ENCODE data around the gene UBE4B. TPM values are rescaled to one million over a fixed set of nuclear protein-coding genes. Genes with fewer than 3 reads are reported as not detected.

UBE4B gene
- total RNA-seq, 1 experiment from 2014 or later, result 44.7 TPM

DNA sequence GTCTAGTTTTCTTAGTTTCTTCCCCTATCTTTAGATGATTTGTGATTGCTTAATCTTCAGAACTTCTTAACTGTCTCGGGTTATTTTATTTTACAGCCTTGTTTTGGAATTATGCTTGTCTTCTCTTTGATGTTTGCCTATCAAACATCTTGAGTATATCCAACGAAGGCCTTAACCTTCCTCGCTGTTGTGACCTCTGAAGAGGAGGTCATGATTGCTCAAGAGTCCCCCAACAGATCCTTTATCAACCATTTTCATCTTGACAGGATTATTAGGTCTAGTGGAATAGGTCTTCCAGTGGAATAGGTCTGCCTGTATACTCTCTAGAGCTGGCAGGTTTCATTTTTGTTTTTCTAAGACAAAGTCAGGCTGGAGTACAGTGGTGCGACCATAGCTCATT lies 45.7 kb downstream of the UBE4B start:
- ChIA-PET CTCF (no interaction called here), RAD21 (ENCODE audit: low non-redundant PET in 1 of 2, low total read pairs in 2 of 2, uncharacterized antibody in 2 of 2, unreplicated experiment in 2 of 2) (no interaction called here), POLR2A (no interaction called here)
- Histone ChIP-seq H2AFZ (ENCODE audit: low read depth, low read length, poor library complexity, severe bottlenecking) (no peak overlapping the region), H4K20me1 (ENCODE audit: insufficient read depth) (no peaks in the 10 kb centered on the region), H3K4me2 (ENCODE audit: low read length) (no peak overlapping the region), H3K36me3 (ENCODE audit: control insufficient read depth in 1 of 2, insufficient read depth in 2 of 2, low read length in 2 of 2) (peaks cover 0 to 4% of the 10 kb centered on the region in 2 experiments; a peak in 1 of 4 replicates), H3K9me2 (ENCODE audit: insufficient read depth) (no peaks in the 10 kb centered on the region), H3K4me3 (replicated peaks in 1 of 2; ENCODE audit: low read depth in 1 of 2, low read length in 2 of 2) (no peak overlapping the region), H3K4me1 (ENCODE audit: control insufficient read depth in 1 of 2, insufficient read depth in 2 of 2, low read length in 2 of 2) (peaks cover 3 to 18% of the 10 kb centered on the region in 2 experiments), H3K9ac (ENCODE audit: low read length) (no peak overlapping the region), H3K27me3 (ENCODE audit: insufficient read depth, low read length) (no peaks in the 10 kb centered on the region), H3K79me2 (ENCODE audit: insufficient read depth, low read length) (peaks cover 13% of the 10 kb centered on the region), H3K27ac (ENCODE audit: low read depth, low read length) (no peak overlapping the region), H3K9me3 (ENCODE audit: control insufficient read depth in 1 of 2, insufficient read depth in 1 of 2, low read depth in 1 of 2, low read length in 2 of 2) (no peaks in the 10 kb centered on the region)
- no peak for DNase-seq (ENCODE audit: low read depth, low spot score)
- BruUV-seq (replicated peaks), result no TSS peak
- intact Hi-C loops (cut with micrococcal nuclease), result no loop called here
- ATAC-seq, result no peak
- no peak for TF ChIP-seq EGR1 (IDR thresholded peaks at IDR 0.05; ENCODE audit: low read depth)

DNA sequence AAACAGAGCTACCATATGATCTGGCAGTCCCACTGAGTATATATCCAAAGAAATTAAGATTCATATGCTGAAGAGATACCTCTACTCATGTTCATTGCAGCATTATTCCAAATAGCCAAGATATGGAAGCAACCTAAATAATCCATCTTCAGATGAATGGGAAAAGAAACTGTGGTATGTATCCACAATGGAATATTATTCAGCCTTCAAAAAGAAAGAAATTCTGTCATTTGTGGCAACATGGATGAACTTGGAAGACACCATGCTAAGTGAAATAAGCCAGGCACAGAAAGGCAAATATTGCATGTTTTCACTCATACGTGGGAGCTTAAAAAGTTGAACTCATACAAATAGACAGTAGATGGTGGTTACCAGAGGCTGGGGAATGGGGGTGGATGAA lies 47.8 kb downstream of the UBE4B start:
- POLR2A ChIA-PET, result no interaction called here
- CTCF ChIA-PET, result no interaction called here

More for the DNA sequence above, 47.8 kb downstream of the UBE4B start:
- Histone ChIP-seq H3K27me3 (ENCODE audit: insufficient read depth, low read length) (no peaks in the 10 kb centered on the region), H4K20me1 (ENCODE audit: insufficient read depth) (no peaks in the 10 kb centered on the region), H3K79me2 (ENCODE audit: insufficient read depth, low read length) (peaks cover 28% of the 10 kb centered on the region), H3K9me2 (ENCODE audit: insufficient read depth) (no peaks in the 10 kb centered on the region), H3K9me3 (ENCODE audit: control insufficient read depth in 1 of 2, insufficient read depth in 1 of 2, low read depth in 1 of 2, low read length in 2 of 2) (no peaks in the 10 kb centered on the region), H3K9ac (ENCODE audit: low read length) (no peak overlapping the region), H2AFZ (ENCODE audit: low read depth, low read length, poor library complexity, severe bottlenecking) (no peak overlapping the region), H3K27ac (ENCODE audit: low read depth, low read length) (no peak overlapping the region), H3K4me2 (ENCODE audit: low read length) (no peak overlapping the region), H3K4me1 (ENCODE audit: control insufficient read depth in 1 of 2, insufficient read depth in 2 of 2, low read length in 2 of 2) (peaks cover 0 to 4% of the 10 kb centered on the region in 2 experiments; a peak in 1 of 4 replicates), H3K36me3 (ENCODE audit: control insufficient read depth in 1 of 2, insufficient read depth in 2 of 2, low read length in 2 of 2) (peaks cover 0 to 4% of the 10 kb centered on the region in 2 experiments; a peak in 1 of 4 replicates), H3K4me3 (replicated peaks in 1 of 2; ENCODE audit: low read depth in 1 of 2, low read length in 2 of 2) (no peak overlapping the region)
- no peak for DNase-seq (ENCODE audit: low read depth, low spot score)
- intact Hi-C loops (cut with micrococcal nuclease), result loop anchor here (5.0 kb wide), 1 partner anchor 62 kb away; no protein-coding TSS in a partner anchor
- RAD21 ChIA-PET (ENCODE audit: low non-redundant PET in 1 of 2, low total read pairs in 2 of 2, uncharacterized antibody in 2 of 2, unreplicated experiment in 2 of 2), result no interaction called here
- no TSS peak for BruUV-seq (replicated peaks)
- ATAC-seq, result no peak
- TF ChIP-seq RAD21 (IDR thresholded peaks at IDR 0.05; ENCODE audit: low read depth) (no peak), POLR2A (IDR thresholded peaks at IDR 0.05; ENCODE audit: borderline replicate concordance, extremely low read depth, insufficient read depth, insufficient read length) (no peak), SIN3A (IDR thresholded peaks at IDR 0.05; ENCODE audit: low read depth) (no peak), SRF (IDR thresholded peaks at IDR 0.05; ENCODE audit: low read depth) (no peak)
